NCI-H1417 (cell line): ENCODE results near the gene WFS1.

Source experiments
- DNase-seq, 3 experiments: peaks; one replicate each; lab custom pipeline; 2025; lab: John Stamatoyannopoulos, UW

WFS1 gene

GRCh38 chr4:6258741-6259140 is 10.9 kb upstream of the WFS1 start:
- no peak for DNase-seq

GRCh38 chr4:6259886-6260285 is 9.8 kb upstream of the WFS1 start:
- DNase-seq: no peak

- DNase-seq: no peak
Measured at GRCh38 chr4:6262176-6262575, 7.5 kb upstream of the WFS1 start.

- peak in 2 of 3 experiments; percentile 19 to 75 for DNase-seq
Measured at GRCh38 chr4:6262847-6263487, 6.7 kb upstream of the WFS1 start.

GRCh38 chr4:6263526-6264224 is 6.0 kb upstream of the WFS1 start:
- no peak for DNase-seq

GRCh38 chr4:6264225-6264540 is 5.5 kb upstream of the WFS1 start:
- DNase-seq: peak in 1 of 3 experiments; percentile 10

GRCh38 chr4:6265546-6265945 is 4.1 kb upstream of the WFS1 start:
- DNase-seq: no peak

- DNase-seq: no peak
Measured at GRCh38 chr4:6267573-6267972, 2.1 kb upstream of the WFS1 start.

- no peak for DNase-seq
Measured at GRCh38 chr4:6268650-6269615, 717 bp upstream of the WFS1 start.

GRCh38 chr4:6270636-6271121 is 1.0 kb downstream of the WFS1 start:
- no peak for DNase-seq

- DNase-seq: no peak
Measured at GRCh38 chr4:6271206-6271605, 1.6 kb downstream of the WFS1 start.

GRCh38 chr4:6271701-6272465 is 2.2 kb downstream of the WFS1 start:
- no peak for DNase-seq

- DNase-seq: no peak
Measured at GRCh38 chr4:6272863-6273660, 3.4 kb downstream of the WFS1 start.

GRCh38 chr4:6273661-6273990 is 4.0 kb downstream of the WFS1 start:
- DNase-seq: no peak

- no peak for DNase-seq
Measured at GRCh38 chr4:6275351-6275750, 5.7 kb downstream of the WFS1 start.

- DNase-seq: no peak
Measured at GRCh38 chr4:6275898-6276806, 6.5 kb downstream of the WFS1 start.

- no peak for DNase-seq
Measured at GRCh38 chr4:6277139-6277802, 7.6 kb downstream of the WFS1 start.

- no peak for DNase-seq
Measured at GRCh38 chr4:6277935-6278800, 8.5 kb downstream of the WFS1 start.

- no peak for DNase-seq
Measured at GRCh38 chr4:6278801-6279197, 9.1 kb downstream of the WFS1 start.
